ENCODE data around the gene MLXIPL. TPM values are rescaled to one million over a fixed set of nuclear protein-coding genes. Genes with fewer than 3 reads are reported as not detected.
"Not testable (repeated sequence)": the region's sequence is repeated elsewhere in the genome, so short reads cannot be mapped to it uniquely, and the experiment has no call there.

Gene MLXIPL
- total RNA-seq, 1 experiment from 2014 or later: 7.2 TPM

GRCh38 chr7:73581006-73581405 lies 43.3 kb downstream of the MLXIPL start:
- in situ Hi-C loops (cut with HindIII; ENCODE audit: low pct_unique_long_range_greater_than_20kb, low sequenced_read_pairs); CTCF ChIA-PET; H3K4me3 ChIP-seq (ENCODE audit: low read depth in 2 of 2, low read length in 2 of 2): not testable (repeated sequence)

GRCh38 chr7:73578342-73579128 lies 45.8 kb downstream of the MLXIPL start, which contains the start of gene TBL2:
TBL2 (minus strand) TSS chr7:73578579; CDS start chr7:73578549, 30 bp downstream.
- ATAC-seq: peak; percentile 95
- in situ Hi-C loops (cut with HindIII; ENCODE audit: low pct_unique_long_range_greater_than_20kb, low sequenced_read_pairs) (no loop called here), intact Hi-C loops (cut with micrococcal nuclease; ENCODE audit: unreplicated experiment) (no loop called here)
- ChIA-PET POLR2A (interaction anchor here (0.5 to 1.0 kb wide), 6 partner anchors 9 to 156 kb away, joined by 3 to 11 read pairs (median 4); partner anchors contain the start of gene BAZ1B), CTCF (interaction anchor here (0.5 to 0.6 kb wide), 4 partner anchors 40 to 574 kb away, joined by 3 to 7 read pairs (median 4); no protein-coding TSS in a partner anchor)
- TF ChIP-seq POLR2AphosphoS5 (IDR thresholded peaks at IDR 0.05; ENCODE audit: low read depth, low read length) (peak; percentile 95), CTCF (IDR thresholded peaks at IDR 0.05) (no peak), TCF7L2 (IDR thresholded peaks at IDR 0.05; ENCODE audit: low read depth, low read length) (no peak), SIN3A (IDR thresholded peaks at IDR 0.05; ENCODE audit: borderline replicate concordance, insufficient read depth, low read depth, low read length) (peak; percentile 79; the same call in 1 of the 2 replicates), REST (IDR thresholded peaks at IDR 0.05; ENCODE audit: insufficient read depth in 1 of 2, low read depth in 2 of 2, low read length in 1 of 2) (no peak)
- Histone ChIP-seq H3K27me3 (ENCODE audit: control insufficient read depth, insufficient read depth, low read length) (no peaks in the 10 kb centered on the region), H3K9me3 (ENCODE audit: control insufficient read depth, insufficient read depth, low read depth, low read length) (no peaks in the 10 kb centered on the region), H3K4me3 (ENCODE audit: low read depth in 2 of 2, low read length in 2 of 2) (peak within 1 kb of the TSS; percentile 73 to 99), H3K36me3 (ENCODE audit: control insufficient read depth, insufficient read depth, low read length) (no peaks in the 10 kb centered on the region; the same call in 1 of the 2 replicates), H3K4me1 (ENCODE audit: control insufficient read depth, insufficient read depth, low read length) (peaks cover 12% of the 10 kb centered on the region), H3K27ac (ENCODE audit: low read length) (peak within 1 kb of the TSS; percentile 91)
- BruUV-seq (replicated peaks): no TSS peak
- DNase-seq (ENCODE audit: low read depth, low spot score): peak; percentile 94

More at GRCh38 chr7:73581006-73581405, 43.3 kb downstream of the MLXIPL start:
- BruUV-seq (replicated peaks); ATAC-seq; H3K27me3 ChIP-seq (ENCODE audit: control insufficient read depth, insufficient read depth, low read length); H3K36me3 ChIP-seq (ENCODE audit: control insufficient read depth, insufficient read depth, low read length); POLR2A ChIA-PET; DNase-seq (ENCODE audit: low read depth, low spot score); intact Hi-C loops (cut with micrococcal nuclease; ENCODE audit: unreplicated experiment); H3K9me3 ChIP-seq (ENCODE audit: control insufficient read depth, insufficient read depth, low read depth, low read length); H3K27ac ChIP-seq (ENCODE audit: low read length): not testable (repeated sequence)
- peaks cover 12% of the 10 kb centered on the region for H3K4me1 ChIP-seq (ENCODE audit: control insufficient read depth, insufficient read depth, low read length)

Data from Panc1 (cell line).